ENCODE results near the gene SERTAD3. TPM values are rescaled to one million over a fixed set of nuclear protein-coding genes. Genes with fewer than 3 reads are reported as not detected.

SERTAD3 gene
- total RNA-seq, 1 donor from 2014 or later: 27.2 TPM

- peak; percentile 100 for DNase-seq (ENCODE audit: low read depth in 2 of 2)
Observed at GRCh38 chr19:40425450-40426287, 18.5 kb downstream of the SERTAD3 start, which contains the start of gene SERTAD1. TSS of gene SERTAD1 (minus strand) at chr19:40425992. CDS start at chr19:40423546, 2,446 bp downstream.

GRCh38 chr19:40424637-40425449 lies 19.3 kb downstream of the SERTAD3 start:
- peak; percentile 31 to 44 for DNase-seq (ENCODE audit: low read depth in 2 of 2)

GRCh38 chr19:40423938-40424337 lies 20.2 kb downstream of the SERTAD3 start:
- DNase-seq (ENCODE audit: low read depth in 2 of 2): no peak

- no peak for DNase-seq (ENCODE audit: low read depth in 2 of 2)
Observed at GRCh38 chr19:40422748-40423566, 21.2 kb downstream of the SERTAD3 start.

- DNase-seq (ENCODE audit: low read depth in 2 of 2): no peak
Observed at GRCh38 chr19:40421993-40422747, 22.0 kb downstream of the SERTAD3 start.

- peak; percentile 90 to 97 for DNase-seq (ENCODE audit: low read depth in 2 of 2)
Observed at GRCh38 chr19:40420766-40421765, 23.1 kb downstream of the SERTAD3 start.

- no peak for DNase-seq (ENCODE audit: low read depth in 2 of 2)
Observed at GRCh38 chr19:40420451-40420765, 23.7 kb downstream of the SERTAD3 start.

GRCh38 chr19:40419780-40420179 lies 24.4 kb downstream of the SERTAD3 start:
- DNase-seq (ENCODE audit: low read depth in 2 of 2): no peak

GRCh38 chr19:40419066-40419612 lies 25.0 kb downstream of the SERTAD3 start:
- no peak for DNase-seq (ENCODE audit: low read depth in 2 of 2)

GRCh38 chr19:40418040-40418439 lies 26.1 kb downstream of the SERTAD3 start:
- no peak for DNase-seq (ENCODE audit: low read depth in 2 of 2)

GRCh38 chr19:40417643-40417981 lies 26.5 kb downstream of the SERTAD3 start:
- no peak for DNase-seq (ENCODE audit: low read depth in 2 of 2)

GRCh38 chr19:40416918-40417642 lies 27.1 kb downstream of the SERTAD3 start:
- DNase-seq (ENCODE audit: low read depth in 2 of 2): peak; percentile 61 to 76

- DNase-seq (ENCODE audit: low read depth in 2 of 2): no peak
Observed at GRCh38 chr19:40415768-40416167, 28.4 kb downstream of the SERTAD3 start.

- DNase-seq (ENCODE audit: low read depth in 2 of 2): peak in 1 of 2 donors; percentile 14
Observed at GRCh38 chr19:40414542-40415535, 29.3 kb downstream of the SERTAD3 start.

- no peak for DNase-seq (ENCODE audit: low read depth in 2 of 2)
Observed at GRCh38 chr19:40413291-40413845, 30.8 kb downstream of the SERTAD3 start, which contains the start of gene PRX. TSS of gene PRX (minus strand) at chr19:40413378. CDS start at chr19:40407932, 5,446 bp downstream.

- no peak for DNase-seq (ENCODE audit: low read depth in 2 of 2)
Observed at GRCh38 chr19:40412866-40413265, 31.3 kb downstream of the SERTAD3 start.

GRCh38 chr19:40411958-40412499 lies 32.1 kb downstream of the SERTAD3 start:
- no peak for DNase-seq (ENCODE audit: low read depth in 2 of 2)
